Liver (tissue), 9 donors: ENCODE results near the gene CHD9NB. TPM values are rescaled to one million over a fixed set of nuclear protein-coding genes. Genes with fewer than 3 reads are reported as not detected.
A peak's percentile ranks its signal among the peaks of the same experiment; 100 is the strongest.

Experiments used
- DNase-seq: peaks from one replicate; pipeline ENCODE4 v3.0.0-alpha.2; 2017; ENCODE audit warnings: low spot score
- H3K27ac ChIP-seq, 2 donors: one replicate each; pipeline ENCODE4 v1.7.0; 2013; ENCODE audit warnings: inconsistent platforms in 2 of 2, low read length in 2 of 2, control low read depth in 1 of 2, low read depth in 1 of 2, mild to moderate bottlenecking in 1 of 2
- H3K27me3 ChIP-seq, 4 donors: one replicate each; pipeline versions ENCODE4 v1.6.1 to v1.7.0; 2013; ENCODE audit warnings: low read length in 3 of 4, inconsistent platforms in 1 of 4, mild to moderate bottlenecking in 1 of 4, moderate library complexity in 1 of 4; ENCODE audit not compliant: control insufficient read depth in 4 of 4, insufficient read depth in 4 of 4
- H3K36me3 ChIP-seq, 4 donors: one replicate each; pipeline versions ENCODE4 v1.6.1 to v1.7.0; 2013; ENCODE audit warnings: low read length in 3 of 4, mild to moderate bottlenecking in 3 of 4, low read depth in 1 of 4, moderate library complexity in 1 of 4; ENCODE audit not compliant: control insufficient read depth in 4 of 4, insufficient read depth in 3 of 4
- H3K4me1 ChIP-seq, 4 donors: one replicate each; pipeline versions ENCODE4 v1.6.1 to v1.7.0; 2013; ENCODE audit warnings: low read length in 3 of 4, mild to moderate bottlenecking in 3 of 4, moderate library complexity in 1 of 4; ENCODE audit not compliant: control insufficient read depth in 4 of 4, insufficient read depth in 4 of 4
- H3K4me3 ChIP-seq, 3 donors: one replicate each; pipeline versions ENCODE4 v1.6.1 to v1.7.0; 2013; ENCODE audit warnings: low read length in 3 of 3, control low read depth in 1 of 3, low read depth in 1 of 3, mild to moderate bottlenecking in 1 of 3
- H3K9ac ChIP-seq, 2 donors: one replicate each; pipeline ENCODE4 v1.7.0; 2013; ENCODE audit warnings: low read length in 2 of 2, mild to moderate bottlenecking in 2 of 2, moderate library complexity in 2 of 2, control low read depth in 1 of 2, low read depth in 1 of 2
- H3K9me3 ChIP-seq, 4 donors: one replicate each; pipeline versions ENCODE4 v1.6.1 to v1.7.0; 2013; ENCODE audit warnings: low read length in 3 of 4; ENCODE audit not compliant: control insufficient read depth in 4 of 4
- ATF3 ChIP-seq: IDR thresholded peaks from 2 replicates; pipeline ENCODE4 v1.6.1; 2016; ENCODE audit warnings: antibody characterized with exemption
- EGR1 ChIP-seq, 2 donors: IDR thresholded peaks; 2 replicates each; pipeline ENCODE4 v1.6.1; 2016 to 2018; ENCODE audit warnings: antibody characterized with exemption in 2 of 2, low read depth in 2 of 2
- FOXA1 ChIP-seq: IDR thresholded peaks from 2 replicates; pipeline ENCODE4 v1.6.1; 2016; ENCODE audit warnings: antibody characterized with exemption
- FOXA2 ChIP-seq: IDR thresholded peaks from 2 replicates; pipeline ENCODE4 v1.6.1; 2016; ENCODE audit warnings: antibody characterized with exemption
- GABPA ChIP-seq, 2 donors: IDR thresholded peaks in 1 of 2; conservative IDR thresholded peaks in 1 of 2; 2 replicates each; pipeline ENCODE4 v1.6.1; 2016; ENCODE audit warnings: antibody characterized with exemption in 2 of 2, mild to moderate bottlenecking in 1 of 2, moderate library complexity in 1 of 2
- HNF4A ChIP-seq, 2 donors: conservative IDR thresholded peaks; 2 replicates each; pipeline ENCODE4 v1.6.1; 2016; ENCODE audit warnings: antibody characterized with exemption in 2 of 2, mild to moderate bottlenecking in 2 of 2
- HNF4G ChIP-seq: IDR thresholded peaks from 2 replicates; pipeline ENCODE4 v1.6.1; 2016; ENCODE audit warnings: antibody characterized with exemption
- JUND ChIP-seq, 2 donors: IDR thresholded peaks; 2 replicates each; pipeline ENCODE4 v1.6.1; 2016; ENCODE audit warnings: antibody characterized with exemption in 2 of 2
- NR2F2 ChIP-seq: IDR thresholded peaks from 2 replicates; pipeline ENCODE4 v1.6.1; 2016; ENCODE audit warnings: antibody characterized with exemption
- RAD21 ChIP-seq, 2 donors: IDR thresholded peaks; 2 replicates each; pipeline ENCODE4 v1.6.1; 2016; ENCODE audit warnings: antibody characterized with exemption in 2 of 2, mild to moderate bottlenecking in 2 of 2
- REST ChIP-seq: IDR thresholded peaks from 2 replicates; pipeline ENCODE4 v1.6.1; 2016; ENCODE audit warnings: antibody characterized with exemption, mild to moderate bottlenecking
- RXRA ChIP-seq, 2 donors: IDR thresholded peaks; 2 replicates each; pipeline ENCODE4 v1.6.1; 2017 to 2018; ENCODE audit warnings: antibody characterized with exemption in 2 of 2, mild to moderate bottlenecking in 1 of 2
- SP1 ChIP-seq: IDR thresholded peaks from 2 replicates; pipeline ENCODE4 v1.6.1; 2018; ENCODE audit warnings: antibody characterized with exemption, mild to moderate bottlenecking
- TAF1 ChIP-seq: conservative IDR thresholded peaks from 2 replicates; pipeline ENCODE4 v1.6.1; 2016; ENCODE audit warnings: antibody characterized with exemption, mild to moderate bottlenecking
- YY1 ChIP-seq: IDR thresholded peaks from 2 replicates; pipeline ENCODE4 v1.6.1; 2016; ENCODE audit warnings: antibody characterized with exemption, mild to moderate bottlenecking
- ZBTB33 ChIP-seq: IDR thresholded peaks from 2 replicates; pipeline ENCODE4 v1.6.1; 2016; ENCODE audit warnings: antibody characterized with exemption
- WGBS: extraction: QIAGEN DNeasy Blood & Tissue Kit; methylation state at CpG from one replicate; pipeline ENCODE4 v1.1.7; 2013; 5-methylcytosine and 5-hydroxymethylcytosine counted together
- polyA plus RNA-seq, 2 donors: library from polyadenylated mRNA; stranded (reverse) in 1 of 2; unstranded in 1 of 2; fragments of 200-250 nt in 1 of 2; fragments of >200 nt in 1 of 2; fragmentation: Nextera tagmentation in 1 of 2; extraction: Ambion mirVana in 1 of 2; gene quantifications; one replicate each; pipeline versions ENCODE4 v1.2.1 to v1.2.3, GENCODE V29; 2013 to 2015
- total RNA-seq, 2 donors: library from RNA; depleted of rRNA; stranded (reverse); fragments of >200 nt; gene quantifications; one replicate each; pipeline ENCODE4 v1.2.3, GENCODE V29; 2014
- TF ChIP-seq, protein P1 (sequence below): IDR thresholded peaks from 2 replicates; pipeline ENCODE4 v1.6.1; 2016; ENCODE audit warnings: antibody characterized with exemption
- TF ChIP-seq, protein P2 (sequence below): fragments of 150-350 bp; IDR thresholded peaks from 2 replicates; pipeline ENCODE4 v1.5.1; 2017; ENCODE audit warnings: improper control_type of control experiment, low read depth, low read length; ENCODE audit not compliant: missing input control
- donor health status: healthy.
- donor health status: healthy.
- donor health status: healthy.
- donor health status: healthy.
- donor health status: healthy.

Gene CHD9NB
- total and polyA plus RNA-seq, 4 donors, result 0.05 to 0.42 (median 0.18) TPM; not detected in 1

GRCh38 chr16:53055541-53056391, 3.1 kb upstream of the CHD9NB start:
- Histone ChIP-seq H3K9ac (peak overlapping the region; percentile 40 to 71), H3K4me3 (peak overlapping the region; percentile 82 to 91 (median 90)), H3K9me3 (no peaks in the 10 kb centered on the region), H3K36me3 (no peaks in the 10 kb centered on the region), H3K27ac (peak overlapping the region; percentile 93 to 95), H3K4me1 (peaks cover 10 to 55% (median 38%) of the 10 kb centered on the region in 4 donors), H3K27me3 (no peaks in the 10 kb centered on the region)
- DNase-seq, result no peak
- TF ChIP-seq RAD21 (IDR thresholded peaks at IDR 0.05), result peak in 1 of 2 donors; percentile 18
- TF ChIP-seq NR2F2, result peak; percentile 23
- no peak for TF ChIP-seq REST
- no peak for TF ChIP-seq TAF1
- WGBS, result 35% methylated on average over 10 of the region's 10 CpGs

DNA sequence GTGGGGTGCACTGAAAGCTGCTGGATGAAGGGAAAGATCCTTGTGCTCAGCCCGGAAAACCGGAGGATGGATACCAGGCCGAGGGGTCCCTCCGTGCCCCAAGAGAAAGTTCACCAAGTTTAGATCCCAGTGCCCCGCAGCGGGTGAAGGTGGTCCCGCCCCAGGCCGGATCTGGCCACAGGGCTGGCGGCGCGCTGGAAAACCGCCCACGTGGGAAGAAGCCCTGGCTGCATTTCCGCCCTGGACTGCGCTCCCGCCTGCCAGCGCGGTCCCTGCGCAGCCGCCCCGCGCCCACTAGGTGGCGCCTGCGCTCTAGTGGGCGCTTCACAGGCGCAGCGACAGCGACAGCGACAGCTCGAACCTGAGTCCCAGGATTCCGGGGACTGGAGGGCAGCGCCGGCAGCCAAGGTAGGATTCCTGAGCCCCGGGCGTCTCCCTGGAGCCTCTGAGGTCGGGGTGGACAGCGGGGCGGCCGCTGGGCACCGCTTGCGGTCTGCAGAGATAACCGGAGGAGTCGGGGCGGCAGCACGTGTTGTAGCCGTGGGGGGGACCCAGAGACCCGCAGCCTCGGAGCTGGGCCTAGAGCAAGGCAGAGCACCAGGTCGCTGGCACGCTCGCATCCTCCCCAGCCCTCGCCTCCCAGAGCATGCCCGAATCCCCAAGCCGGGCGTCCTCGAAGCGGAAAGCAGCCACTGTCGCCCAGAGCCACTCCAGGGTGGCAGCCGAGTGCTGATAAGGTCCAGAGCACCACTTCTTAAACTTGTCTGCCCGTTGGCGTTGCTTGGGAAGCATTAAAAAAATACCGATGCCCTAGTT, 2.2 kb upstream of the CHD9NB start, which contains the start of gene CHD9:
Gene CHD9, plus strand, starts transcription at position 322 of the 816 bp plus-strand sequence. CDS start 101,099 bp downstream, outside the sequence.
- WGBS, result under 1% methylated on average over 62 of the region's 62 CpGs
- H3K4me1 ChIP-seq, result peaks cover 10 to 55% (median 38%) of the 10 kb centered on the region in 4 donors

More for the DNA sequence above, 2.2 kb upstream of the CHD9NB start, which contains the start of gene CHD9:
- peak within 1 kb of the TSS; percentile 93 to 95 for H3K27ac ChIP-seq
- H3K4me3 ChIP-seq, result peak within 1 kb of the TSS; percentile 82 to 91 (median 90)
- no peaks in the 10 kb centered on the region for H3K9me3 ChIP-seq
- no peaks in the 10 kb centered on the region for H3K36me3 ChIP-seq
- peak; percentile 80 for DNase-seq
- H3K9ac ChIP-seq, result peak within 1 kb of the TSS; percentile 71 to 98
- no peak for TF ChIP-seq YY1
- TF ChIP-seq RAD21 (IDR thresholded peaks at IDR 0.05), result peak; percentile 99 to 100
- no peak for TF ChIP-seq REST
- no peak for TF ChIP-seq NR2F2
- no peak for TF ChIP-seq EGR1 (IDR thresholded peaks at IDR 0.05; ENCODE audit: low read depth in 2 of 2)
- TF ChIP-seq TAF1, result no peak
- TF ChIP-seq, protein P1, sequence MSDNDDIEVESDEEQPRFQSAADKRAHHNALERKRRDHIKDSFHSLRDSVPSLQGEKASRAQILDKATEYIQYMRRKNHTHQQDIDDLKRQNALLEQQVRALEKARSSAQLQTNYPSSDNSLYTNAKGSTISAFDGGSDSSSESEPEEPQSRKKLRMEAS, result peak; percentile 15
- no peak for TF ChIP-seq ZBTB33
- no peak for TF ChIP-seq ATF3
- TF ChIP-seq, protein P2, sequence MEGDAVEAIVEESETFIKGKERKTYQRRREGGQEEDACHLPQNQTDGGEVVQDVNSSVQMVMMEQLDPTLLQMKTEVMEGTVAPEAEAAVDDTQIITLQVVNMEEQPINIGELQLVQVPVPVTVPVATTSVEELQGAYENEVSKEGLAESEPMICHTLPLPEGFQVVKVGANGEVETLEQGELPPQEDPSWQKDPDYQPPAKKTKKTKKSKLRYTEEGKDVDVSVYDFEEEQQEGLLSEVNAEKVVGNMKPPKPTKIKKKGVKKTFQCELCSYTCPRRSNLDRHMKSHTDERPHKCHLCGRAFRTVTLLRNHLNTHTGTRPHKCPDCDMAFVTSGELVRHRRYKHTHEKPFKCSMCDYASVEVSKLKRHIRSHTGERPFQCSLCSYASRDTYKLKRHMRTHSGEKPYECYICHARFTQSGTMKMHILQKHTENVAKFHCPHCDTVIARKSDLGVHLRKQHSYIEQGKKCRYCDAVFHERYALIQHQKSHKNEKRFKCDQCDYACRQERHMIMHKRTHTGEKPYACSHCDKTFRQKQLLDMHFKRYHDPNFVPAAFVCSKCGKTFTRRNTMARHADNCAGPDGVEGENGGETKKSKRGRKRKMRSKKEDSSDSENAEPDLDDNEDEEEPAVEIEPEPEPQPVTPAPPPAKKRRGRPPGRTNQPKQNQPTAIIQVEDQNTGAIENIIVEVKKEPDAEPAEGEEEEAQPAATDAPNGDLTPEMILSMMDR, result peak; percentile 99
- TF ChIP-seq HNF4G, result no peak
- TF ChIP-seq FOXA1, result peak; percentile 65
- TF ChIP-seq HNF4A (conservative IDR thresholded peaks at IDR 0.05), result peak in 1 of 2 donors; percentile 56
- peak; percentile 50 for TF ChIP-seq SP1
- peak; percentile 21 for TF ChIP-seq FOXA2
- TF ChIP-seq JUND (IDR thresholded peaks at IDR 0.05), result no peak
- peak in 1 of 2 donors; percentile 54 for TF ChIP-seq GABPA (IDR thresholded peaks at IDR 0.05 in 1 of 2, conservative IDR thresholded peaks at IDR 0.05 in 1 of 2)
- TF ChIP-seq RXRA (IDR thresholded peaks at IDR 0.05), result peak in 1 of 2 donors; percentile 33
- H3K27me3 ChIP-seq, result no peaks in the 10 kb centered on the region
